Right lobe of liver (tissue), 4 donors: ENCODE measurements around the gene FAM120AOS.

Experiments used
- CTCF ChIP-seq, 4 donors: fragments of 200-600 bp in 3 of 4; fragments of 450-650 bp in 1 of 4; IDR thresholded peaks; one replicate each; pipeline versions ENCODE4 v1.5.1 to v1.8.0; 2016 to 2022; ENCODE audit warnings: antibody characterized with exemption in 4 of 4, mild to moderate bottlenecking in 2 of 4
- POLR2A ChIP-seq: fragments of 450-650 bp; IDR thresholded peaks from one replicate; pipeline ENCODE4 v1.6.1; 2017; ENCODE audit warnings: antibody characterized with exemption, mild to moderate bottlenecking
- donor health status: DM: no; HTN: no; CAD: no.
- donor health status: DM: no; HTN: no; CAD: no.
- donor health status: DM: no; HTN: yes; CAD: no.

- TF ChIP-seq POLR2A (no peak), CTCF (IDR thresholded peaks at IDR 0.05) (no peak)
These were observed 34.9 kb upstream of the FAM120AOS start for GRCh38 chr9:93488244-93488643.
